ENCODE results near the gene CFI. TPM values are rescaled to one million over a fixed set of nuclear protein-coding genes. Genes with fewer than 3 reads are reported as not detected.

CFI gene
- total RNA-seq, 1 experiment from 2014 or later, result not detected

DNA sequence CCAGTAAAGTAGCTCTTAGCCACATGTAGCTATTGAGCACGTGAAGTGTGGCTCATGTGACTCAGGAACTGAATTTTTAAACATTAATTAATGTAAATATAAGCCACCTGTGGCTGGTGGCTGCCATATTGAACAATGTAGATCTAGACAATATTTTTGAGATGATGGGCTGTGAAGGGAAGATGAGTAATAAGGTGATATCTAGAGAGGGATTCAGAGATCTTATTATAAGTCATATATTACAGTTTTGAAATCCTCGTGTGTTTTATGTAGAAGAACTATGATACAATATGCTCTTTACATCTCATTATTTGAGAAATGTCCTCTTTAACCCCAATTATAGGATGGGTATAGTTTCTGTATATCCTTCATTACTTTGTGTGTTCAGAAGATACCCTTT, 19.4 kb upstream of the CFI start:
- Mint-ChIP-seq H3K27me3 (ENCODE audit: insufficient read depth, unreplicated experiment) (no peaks in the 10 kb centered on the region), H3K4me1 (ENCODE audit: low read depth, unreplicated experiment) (peaks cover 18% of the 10 kb centered on the region), H3K9me3 (ENCODE audit: unreplicated experiment) (no peaks in the 10 kb centered on the region), H3K4me3 (ENCODE audit: unreplicated experiment) (no peak overlapping the region), H3K36me3 (ENCODE audit: insufficient read depth, unreplicated experiment) (peaks cover 64% of the 10 kb centered on the region), H3K27ac (ENCODE audit: unreplicated experiment) (no peak overlapping the region)
- Histone ChIP-seq H3K4me1 (no peaks in the 10 kb centered on the region; the same call in 1 of the 2 replicates), H3K9me3 (no peaks in the 10 kb centered on the region), H3K27me3 (replicated peaks; ENCODE audit: control insufficient read depth, insufficient read depth, low read length) (no peaks in the 10 kb centered on the region), H3K36me3 (ENCODE audit: control insufficient read depth, insufficient read depth, low read length) (no peaks in the 10 kb centered on the region), H3K4me3 (ENCODE audit: low read depth, low read length) (no peak overlapping the region)
- DNase-seq, result no peak
- CTCF ChIA-PET, result no interaction called here
- POLR2A ChIA-PET, result no interaction called here
- TF ChIP-seq, protein P1, sequence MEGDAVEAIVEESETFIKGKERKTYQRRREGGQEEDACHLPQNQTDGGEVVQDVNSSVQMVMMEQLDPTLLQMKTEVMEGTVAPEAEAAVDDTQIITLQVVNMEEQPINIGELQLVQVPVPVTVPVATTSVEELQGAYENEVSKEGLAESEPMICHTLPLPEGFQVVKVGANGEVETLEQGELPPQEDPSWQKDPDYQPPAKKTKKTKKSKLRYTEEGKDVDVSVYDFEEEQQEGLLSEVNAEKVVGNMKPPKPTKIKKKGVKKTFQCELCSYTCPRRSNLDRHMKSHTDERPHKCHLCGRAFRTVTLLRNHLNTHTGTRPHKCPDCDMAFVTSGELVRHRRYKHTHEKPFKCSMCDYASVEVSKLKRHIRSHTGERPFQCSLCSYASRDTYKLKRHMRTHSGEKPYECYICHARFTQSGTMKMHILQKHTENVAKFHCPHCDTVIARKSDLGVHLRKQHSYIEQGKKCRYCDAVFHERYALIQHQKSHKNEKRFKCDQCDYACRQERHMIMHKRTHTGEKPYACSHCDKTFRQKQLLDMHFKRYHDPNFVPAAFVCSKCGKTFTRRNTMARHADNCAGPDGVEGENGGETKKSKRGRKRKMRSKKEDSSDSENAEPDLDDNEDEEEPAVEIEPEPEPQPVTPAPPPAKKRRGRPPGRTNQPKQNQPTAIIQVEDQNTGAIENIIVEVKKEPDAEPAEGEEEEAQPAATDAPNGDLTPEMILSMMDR (IDR thresholded peaks at IDR 0.05; ENCODE audit: insufficient read depth in 1 of 2, low read depth in 1 of 2, low read length in 1 of 2, severe bottlenecking in 1 of 2, unreplicated experiment in 1 of 2), result no peak
- intact Hi-C loops (cut with micrococcal nuclease; ENCODE audit: unreplicated experiment), result no loop called here
- BruUV-seq (replicated peaks), result no TSS peak

DNA sequence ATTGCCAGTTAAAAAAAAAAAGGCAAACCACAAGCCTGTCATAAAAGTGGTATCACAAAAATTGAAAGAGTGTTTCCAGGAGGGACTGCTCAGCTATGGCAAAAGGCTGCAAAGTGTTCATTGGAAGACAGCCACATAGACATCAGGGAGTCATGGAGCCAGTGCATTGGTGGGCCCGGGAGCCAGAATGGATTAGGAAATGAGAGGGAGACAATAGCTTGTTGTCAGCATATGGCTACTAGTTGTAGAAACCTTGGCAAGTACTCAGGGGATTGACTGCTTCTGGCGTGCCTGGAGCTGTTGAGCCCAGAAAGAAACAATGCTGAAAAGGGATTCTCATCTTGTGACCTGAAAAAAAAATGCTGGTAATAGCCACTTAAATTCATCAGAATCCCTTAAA, 18.8 kb upstream of the CFI start:
- no peak overlapping the region for H3K27ac Mint-ChIP-seq (ENCODE audit: unreplicated experiment)
- intact Hi-C loops (cut with micrococcal nuclease; ENCODE audit: unreplicated experiment), result no loop called here
- peaks cover 66% of the 10 kb centered on the region for H3K36me3 Mint-ChIP-seq (ENCODE audit: insufficient read depth, unreplicated experiment)
- Histone ChIP-seq H3K36me3 (ENCODE audit: control insufficient read depth, insufficient read depth, low read length) (no peaks in the 10 kb centered on the region), H3K9me3 (no peaks in the 10 kb centered on the region), H3K4me1 (no peaks in the 10 kb centered on the region; the same call in 1 of the 2 replicates), H3K27me3 (replicated peaks; ENCODE audit: control insufficient read depth, insufficient read depth, low read length) (no peaks in the 10 kb centered on the region), H3K4me3 (ENCODE audit: low read depth, low read length) (no peak overlapping the region)
- TF ChIP-seq, protein P1 (IDR thresholded peaks at IDR 0.05; ENCODE audit: insufficient read depth in 1 of 2, low read depth in 1 of 2, low read length in 1 of 2, severe bottlenecking in 1 of 2, unreplicated experiment in 1 of 2), result no peak
- ChIA-PET CTCF (no interaction called here), POLR2A (no interaction called here)
- no peak overlapping the region for H3K4me3 Mint-ChIP-seq (ENCODE audit: unreplicated experiment)
- H3K4me1 Mint-ChIP-seq (ENCODE audit: low read depth, unreplicated experiment), result peaks cover 18% of the 10 kb centered on the region
- DNase-seq, result no peak
- no peaks in the 10 kb centered on the region for H3K9me3 Mint-ChIP-seq (ENCODE audit: unreplicated experiment)
- no peaks in the 10 kb centered on the region for H3K27me3 Mint-ChIP-seq (ENCODE audit: insufficient read depth, unreplicated experiment)
- BruUV-seq (replicated peaks), result no TSS peak

DNA sequence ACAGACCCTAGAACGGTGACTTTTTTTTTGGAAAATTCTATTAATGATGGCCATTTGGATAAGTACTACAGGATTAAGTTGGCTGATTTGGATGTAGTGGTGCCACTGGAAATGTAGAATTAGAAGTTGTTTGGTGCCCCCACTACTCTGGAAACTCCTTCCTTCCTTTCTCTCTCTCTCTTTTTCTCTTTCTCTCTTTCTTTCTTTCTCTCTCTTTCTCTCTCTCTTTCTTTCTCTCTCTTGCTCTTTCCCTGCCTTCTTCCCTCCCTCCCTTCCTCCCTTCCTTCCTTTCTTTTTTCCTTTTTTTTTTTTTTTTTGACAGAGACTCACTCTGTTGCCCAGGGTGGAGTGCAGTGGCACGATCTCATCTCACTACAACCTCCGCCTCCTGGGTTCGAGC, 16.5 kb upstream of the CFI start:
- TF ChIP-seq, protein P1 (IDR thresholded peaks at IDR 0.05; ENCODE audit: insufficient read depth in 1 of 2, low read depth in 1 of 2, low read length in 1 of 2, severe bottlenecking in 1 of 2, unreplicated experiment in 1 of 2), result no peak
- CTCF ChIA-PET, result no interaction called here
- Mint-ChIP-seq H3K9me3 (ENCODE audit: unreplicated experiment) (no peaks in the 10 kb centered on the region), H3K4me1 (ENCODE audit: low read depth, unreplicated experiment) (peaks cover 18% of the 10 kb centered on the region), H3K4me3 (ENCODE audit: unreplicated experiment) (no peak overlapping the region), H3K27me3 (ENCODE audit: insufficient read depth, unreplicated experiment) (no peaks in the 10 kb centered on the region), H3K27ac (ENCODE audit: unreplicated experiment) (no peak overlapping the region), H3K36me3 (ENCODE audit: insufficient read depth, unreplicated experiment) (peaks cover 56% of the 10 kb centered on the region)
- intact Hi-C loops (cut with micrococcal nuclease; ENCODE audit: unreplicated experiment), result loop anchor here (5.0 kb wide), 2 partner anchors 116 to 386 kb away; partner anchors contain the start of genes CASP6 and SEC24B
- no peaks in the 10 kb centered on the region for H3K27me3 ChIP-seq (replicated peaks; ENCODE audit: control insufficient read depth, insufficient read depth, low read length)
- H3K9me3 ChIP-seq, result no peaks in the 10 kb centered on the region
- POLR2A ChIA-PET, result interaction anchor here (0.6 kb wide), 1 partner anchor 18 kb away, joined by 3 read pairs; no protein-coding TSS in a partner anchor
- H3K4me3 ChIP-seq (ENCODE audit: low read depth, low read length), result no peak overlapping the region
- DNase-seq, result no peak
- no peaks in the 10 kb centered on the region for H3K36me3 ChIP-seq (ENCODE audit: control insufficient read depth, insufficient read depth, low read length)
- H3K4me1 ChIP-seq, result no peaks in the 10 kb centered on the region; the same call in 1 of the 2 replicates
- no TSS peak for BruUV-seq (replicated peaks)
